ENCODE measurements around the gene PTBP2.

DNA sequence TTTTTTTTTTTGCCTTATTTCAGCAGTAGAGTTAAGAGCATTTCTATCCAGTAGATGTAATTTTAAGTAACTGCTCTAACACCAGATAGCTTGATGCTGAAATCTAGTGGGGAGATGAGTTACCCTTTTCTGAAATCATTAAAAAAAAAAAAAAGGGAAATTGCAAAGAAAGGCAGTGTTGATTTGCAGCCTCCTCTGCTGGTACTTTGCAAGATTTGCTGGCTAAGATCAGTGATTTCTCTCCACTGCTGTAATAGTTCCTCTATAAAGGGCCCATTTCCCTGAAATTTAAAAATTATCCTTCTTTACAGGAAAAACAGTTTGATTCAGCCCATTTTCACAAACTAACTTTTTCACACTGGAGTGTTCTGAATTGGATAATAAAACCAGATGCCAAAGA lies 120.6 kb downstream of the PTBP2 start:
- TF ChIP-seq, protein P1, sequence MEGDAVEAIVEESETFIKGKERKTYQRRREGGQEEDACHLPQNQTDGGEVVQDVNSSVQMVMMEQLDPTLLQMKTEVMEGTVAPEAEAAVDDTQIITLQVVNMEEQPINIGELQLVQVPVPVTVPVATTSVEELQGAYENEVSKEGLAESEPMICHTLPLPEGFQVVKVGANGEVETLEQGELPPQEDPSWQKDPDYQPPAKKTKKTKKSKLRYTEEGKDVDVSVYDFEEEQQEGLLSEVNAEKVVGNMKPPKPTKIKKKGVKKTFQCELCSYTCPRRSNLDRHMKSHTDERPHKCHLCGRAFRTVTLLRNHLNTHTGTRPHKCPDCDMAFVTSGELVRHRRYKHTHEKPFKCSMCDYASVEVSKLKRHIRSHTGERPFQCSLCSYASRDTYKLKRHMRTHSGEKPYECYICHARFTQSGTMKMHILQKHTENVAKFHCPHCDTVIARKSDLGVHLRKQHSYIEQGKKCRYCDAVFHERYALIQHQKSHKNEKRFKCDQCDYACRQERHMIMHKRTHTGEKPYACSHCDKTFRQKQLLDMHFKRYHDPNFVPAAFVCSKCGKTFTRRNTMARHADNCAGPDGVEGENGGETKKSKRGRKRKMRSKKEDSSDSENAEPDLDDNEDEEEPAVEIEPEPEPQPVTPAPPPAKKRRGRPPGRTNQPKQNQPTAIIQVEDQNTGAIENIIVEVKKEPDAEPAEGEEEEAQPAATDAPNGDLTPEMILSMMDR (IDR thresholded peaks at IDR 0.05): no peak
- no peak for TF ChIP-seq POLR2A (IDR thresholded peaks at IDR 0.05)
- TF ChIP-seq EP300 (IDR thresholded peaks at IDR 0.05): no peak
